ENCODE data around the gene SLC22A23. TPM values are rescaled to one million over a fixed set of nuclear protein-coding genes. Genes with fewer than 3 reads are reported as not detected.

The SLC22A23 gene
- total RNA-seq, 3 donors from 2014 or later: 61.5 to 160 (median 74.7) TPM

DNA sequence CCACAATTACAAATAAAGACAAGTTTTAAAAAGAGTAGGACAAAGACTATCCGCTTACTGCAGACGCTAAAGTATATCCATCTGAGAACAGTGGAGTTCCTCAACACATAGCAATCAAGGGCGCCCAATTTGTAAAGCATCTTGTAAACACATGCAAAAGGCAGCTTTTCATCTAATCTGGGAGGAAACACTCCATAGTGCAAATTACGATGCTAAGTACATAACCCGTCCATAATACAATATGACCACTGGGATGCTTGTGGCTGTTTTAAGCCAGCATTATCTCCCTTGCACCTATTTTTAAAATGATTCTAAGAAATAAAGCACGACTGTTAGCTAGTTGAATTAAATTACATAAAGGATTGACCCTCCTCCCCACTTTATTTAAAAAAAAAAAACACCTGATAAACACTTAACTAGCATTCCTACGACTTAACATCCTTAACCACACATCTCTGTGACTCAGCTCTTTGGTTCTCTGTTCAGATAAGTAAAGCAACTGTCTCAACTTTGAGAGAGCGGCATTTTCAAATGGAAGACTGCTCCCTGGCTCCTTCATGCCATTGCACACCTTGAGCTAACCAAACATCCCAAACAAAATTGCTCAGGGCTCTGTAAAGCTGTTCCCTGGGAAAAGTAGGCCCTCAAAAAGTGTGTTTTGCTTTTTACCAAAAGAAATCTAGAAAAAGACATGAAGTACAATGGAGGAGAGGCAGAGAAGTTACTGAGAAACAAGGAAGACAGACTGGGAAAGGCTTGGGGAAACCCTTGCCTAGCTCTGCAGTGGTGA is 14.2 kb downstream of the SLC22A23 start:
- TF ChIP-seq, protein P1, sequence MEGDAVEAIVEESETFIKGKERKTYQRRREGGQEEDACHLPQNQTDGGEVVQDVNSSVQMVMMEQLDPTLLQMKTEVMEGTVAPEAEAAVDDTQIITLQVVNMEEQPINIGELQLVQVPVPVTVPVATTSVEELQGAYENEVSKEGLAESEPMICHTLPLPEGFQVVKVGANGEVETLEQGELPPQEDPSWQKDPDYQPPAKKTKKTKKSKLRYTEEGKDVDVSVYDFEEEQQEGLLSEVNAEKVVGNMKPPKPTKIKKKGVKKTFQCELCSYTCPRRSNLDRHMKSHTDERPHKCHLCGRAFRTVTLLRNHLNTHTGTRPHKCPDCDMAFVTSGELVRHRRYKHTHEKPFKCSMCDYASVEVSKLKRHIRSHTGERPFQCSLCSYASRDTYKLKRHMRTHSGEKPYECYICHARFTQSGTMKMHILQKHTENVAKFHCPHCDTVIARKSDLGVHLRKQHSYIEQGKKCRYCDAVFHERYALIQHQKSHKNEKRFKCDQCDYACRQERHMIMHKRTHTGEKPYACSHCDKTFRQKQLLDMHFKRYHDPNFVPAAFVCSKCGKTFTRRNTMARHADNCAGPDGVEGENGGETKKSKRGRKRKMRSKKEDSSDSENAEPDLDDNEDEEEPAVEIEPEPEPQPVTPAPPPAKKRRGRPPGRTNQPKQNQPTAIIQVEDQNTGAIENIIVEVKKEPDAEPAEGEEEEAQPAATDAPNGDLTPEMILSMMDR (IDR thresholded peaks at IDR 0.05): no peak
- no peak for ATAC-seq
- Histone ChIP-seq H3K4me3 (no peak overlapping the region), H3K9me3 (no peaks in the 10 kb centered on the region), H3K36me3 (ENCODE audit: low read depth) (no peaks in the 10 kb centered on the region), H3K4me1 (ENCODE audit: low read depth) (peaks cover 24% of the 10 kb centered on the region)
- DNase-seq: no peak
- intact Hi-C loops (cut with DNase I, micrococcal nuclease): no loop called here

- no peak overlapping the region for H3K4me3 ChIP-seq
- ATAC-seq (no peak), DNase-seq (no peak)
- H3K9me3 ChIP-seq: no peaks in the 10 kb centered on the region
- TF ChIP-seq, protein P1 (IDR thresholded peaks at IDR 0.05): no peak
- intact Hi-C loops (cut with DNase I, micrococcal nuclease): no loop called here
- H3K36me3 ChIP-seq (ENCODE audit: low read depth): no peaks in the 10 kb centered on the region
- peaks cover 19% of the 10 kb centered on the region for H3K4me1 ChIP-seq (ENCODE audit: low read depth)
These were observed 15.9 kb downstream of the SLC22A23 start for GRCh38 chr6:3440911-3441310.

- no peak for ATAC-seq
- Histone ChIP-seq H3K4me3 (no peak overlapping the region), H3K36me3 (ENCODE audit: low read depth) (no peaks in the 10 kb centered on the region), H3K9me3 (no peaks in the 10 kb centered on the region), H3K4me1 (ENCODE audit: low read depth) (peaks cover 18% of the 10 kb centered on the region)
- intact Hi-C loops (cut with DNase I, micrococcal nuclease): no loop called here
- DNase-seq: no peak
- TF ChIP-seq, protein P1 (IDR thresholded peaks at IDR 0.05): no peak
These were observed 16.9 kb downstream of the SLC22A23 start for GRCh38 chr6:3439961-3440360.

GRCh38 chr6:3438190-3439167 is 18.4 kb downstream of the SLC22A23 start:
- Histone ChIP-seq H3K9me3 (no peaks in the 10 kb centered on the region), H3K36me3 (ENCODE audit: low read depth) (no peaks in the 10 kb centered on the region), H3K4me3 (no peak overlapping the region), H3K4me1 (ENCODE audit: low read depth) (peaks cover 10% of the 10 kb centered on the region)
- peak; percentile 82 for ATAC-seq
- intact Hi-C loops (cut with DNase I, micrococcal nuclease): no loop called here
- TF ChIP-seq, protein P1 (IDR thresholded peaks at IDR 0.05): no peak
- DNase-seq: peak in 2 of 3 donors; percentile 46 to 48

- ATAC-seq (peak; percentile 75), DNase-seq (no peak)
- H3K4me3 ChIP-seq: no peak overlapping the region
- TF ChIP-seq, protein P1 (IDR thresholded peaks at IDR 0.05): no peak
- intact Hi-C loops (cut with DNase I, micrococcal nuclease): no loop called here
- H3K9me3 ChIP-seq: no peaks in the 10 kb centered on the region
- peaks cover 6% of the 10 kb centered on the region for H3K4me1 ChIP-seq (ENCODE audit: low read depth)
- H3K36me3 ChIP-seq (ENCODE audit: low read depth): no peaks in the 10 kb centered on the region
These were observed 23.8 kb downstream of the SLC22A23 start for GRCh38 chr6:3433005-3433404.

Data from mucosa of descending colon (tissue), 3 donors.